GM18868 (cell line): ENCODE results near the gene ZNF831.

ENCODE experiments used
- ATAC-seq: cut with Tn5 transposase; IDR thresholded peaks from one replicate; pipeline ENCODE4 v1.9.1; 2021; ENCODE audit warnings: mild to moderate bottlenecking, moderate library complexity; ENCODE audit not compliant: unreplicated experiment

Gene ZNF831

GRCh38 chr20:59207742-59208357 lies 44.2 kb downstream of the ZNF831 start:
- ATAC-seq, result peak; percentile 76

- no peak for ATAC-seq
Observed at GRCh38 chr20:59210186-59210585, 46.6 kb downstream of the ZNF831 start.

- no peak for ATAC-seq
Observed at GRCh38 chr20:59211208-59211765, 47.7 kb downstream of the ZNF831 start.

GRCh38 chr20:59214073-59214472 lies 50.5 kb downstream of the ZNF831 start:
- no peak for ATAC-seq

GRCh38 chr20:59214606-59215547 lies 51.3 kb downstream of the ZNF831 start:
- no peak for ATAC-seq

GRCh38 chr20:59217173-59217572 lies 53.6 kb downstream of the ZNF831 start:
- ATAC-seq, result no peak

- ATAC-seq, result no peak
Observed at GRCh38 chr20:59217794-59218280, 54.2 kb downstream of the ZNF831 start.

- ATAC-seq, result no peak
Observed at GRCh38 chr20:59219211-59219610, 55.6 kb downstream of the ZNF831 start.

- ATAC-seq, result no peak
Observed at GRCh38 chr20:59220161-59220560, 56.5 kb downstream of the ZNF831 start.

GRCh38 chr20:59221049-59221706 lies 57.6 kb downstream of the ZNF831 start:
- no peak for ATAC-seq

- no peak for ATAC-seq
Observed at GRCh38 chr20:59221707-59222252, 58.2 kb downstream of the ZNF831 start.

GRCh38 chr20:59222253-59223181 lies 58.9 kb downstream of the ZNF831 start:
- ATAC-seq, result peak; percentile 86

- ATAC-seq, result no peak
Observed at GRCh38 chr20:59223182-59223601, 59.6 kb downstream of the ZNF831 start.

- no peak for ATAC-seq
Observed at GRCh38 chr20:59223750-59224149, 60.1 kb downstream of the ZNF831 start.

GRCh38 chr20:59224236-59224635 lies 60.6 kb downstream of the ZNF831 start:
- ATAC-seq, result no peak

- ATAC-seq, result no peak
Observed at GRCh38 chr20:59230385-59230784, 66.8 kb downstream of the ZNF831 start.

GRCh38 chr20:59231124-59231804 lies 67.6 kb downstream of the ZNF831 start:
- no peak for ATAC-seq

GRCh38 chr20:59232618-59233017 lies 69.0 kb downstream of the ZNF831 start:
- no peak for ATAC-seq

- no peak for ATAC-seq
Observed at GRCh38 chr20:59235226-59235625, 71.6 kb downstream of the ZNF831 start.
